Measurements from ENCODE around the gene WNT10A.

The WNT10A gene

DNA sequence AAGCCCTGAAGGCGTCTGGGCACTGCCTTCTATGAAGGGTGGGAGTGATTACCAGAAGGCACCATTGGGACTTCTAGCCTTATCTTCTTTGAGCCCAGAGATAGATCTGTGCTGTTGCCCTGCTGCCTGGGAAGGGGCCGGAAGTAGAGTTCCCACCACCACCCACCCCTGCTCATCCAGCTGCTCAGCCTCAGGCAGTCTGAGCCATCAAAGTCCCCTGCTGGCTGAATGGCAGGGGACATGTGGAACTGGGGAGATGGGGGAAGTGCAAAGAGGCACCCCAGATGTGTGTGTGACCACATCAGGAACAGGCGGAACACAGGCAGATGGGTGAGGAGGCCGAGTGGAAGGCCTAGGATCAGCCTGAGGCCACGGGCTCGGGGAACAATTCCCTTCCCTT is 3.3 kb upstream of the WNT10A start:
- DNase-seq (ENCODE audit: low read depth): no peak

DNA sequence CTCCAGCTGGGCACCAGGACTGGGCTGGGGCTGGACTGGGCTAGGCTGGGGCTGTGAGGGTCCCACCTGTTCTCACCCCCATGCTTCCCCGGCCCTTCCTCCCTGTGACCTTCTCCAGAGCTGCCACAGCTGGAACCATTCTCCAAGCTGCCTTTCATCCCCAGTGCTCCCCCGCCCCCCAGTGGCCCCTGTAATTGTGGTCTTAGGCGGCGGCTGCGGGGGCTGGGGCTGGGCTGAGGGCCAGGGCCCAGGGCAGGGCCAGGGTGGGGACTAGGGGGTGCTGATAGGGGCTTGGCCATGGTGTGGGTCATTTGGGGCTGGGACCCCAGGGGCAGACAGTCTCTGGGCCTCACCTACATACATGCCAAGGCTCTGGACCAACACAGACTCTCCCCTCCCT is 2.8 kb upstream of the WNT10A start:
- DNase-seq (ENCODE audit: low read depth): no peak

DNA sequence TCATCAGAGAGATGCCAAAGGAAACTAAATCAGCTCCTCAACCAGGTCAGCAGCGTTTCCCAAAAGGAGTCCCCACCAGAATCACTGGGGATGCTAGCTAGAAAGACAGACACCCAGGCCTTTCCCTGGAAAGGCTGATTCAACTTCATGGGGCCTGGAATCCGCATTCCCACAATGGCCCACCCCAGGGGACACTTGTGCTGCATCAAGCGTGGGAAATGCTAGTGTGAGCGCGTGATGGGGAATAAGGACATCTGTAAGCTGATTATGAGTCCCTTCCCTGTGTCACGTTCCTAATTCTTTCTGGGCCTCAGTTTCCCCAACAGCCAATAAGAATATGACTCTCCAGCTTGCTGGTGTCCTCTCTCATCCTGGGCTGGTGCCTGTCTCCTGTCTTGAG is 2.2 kb upstream of the WNT10A start:
- DNase-seq (ENCODE audit: low read depth): no peak

GRCh38 chr2:218878926-218879761 is 1.5 kb upstream of the WNT10A start:
- no peak for DNase-seq (ENCODE audit: low read depth)

DNA sequence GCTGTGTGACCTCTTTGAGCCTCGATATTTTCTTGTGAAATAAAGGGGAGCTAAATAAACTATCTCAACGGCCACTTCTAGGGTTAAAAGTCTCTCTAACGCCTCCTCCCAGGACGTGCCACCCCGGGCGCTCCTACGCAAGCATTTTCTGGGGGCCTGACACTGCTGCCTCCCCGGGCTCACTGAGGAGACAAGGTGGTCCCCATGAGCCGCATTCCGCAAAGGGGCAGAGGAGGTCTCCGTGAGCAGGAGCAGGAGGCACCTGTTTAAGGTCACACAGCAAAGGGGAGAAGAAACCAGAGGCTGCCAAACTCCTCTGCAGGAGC is 913 bp upstream of the WNT10A start:
- DNase-seq (ENCODE audit: low read depth): no peak

GRCh38 chr2:218880859-218881594 is 375 bp downstream of the WNT10A start:
- DNase-seq (ENCODE audit: low read depth): no peak

- no peak for DNase-seq (ENCODE audit: low read depth)
Observed at GRCh38 chr2:218881744-218882460, 1.2 kb downstream of the WNT10A start.

DNA sequence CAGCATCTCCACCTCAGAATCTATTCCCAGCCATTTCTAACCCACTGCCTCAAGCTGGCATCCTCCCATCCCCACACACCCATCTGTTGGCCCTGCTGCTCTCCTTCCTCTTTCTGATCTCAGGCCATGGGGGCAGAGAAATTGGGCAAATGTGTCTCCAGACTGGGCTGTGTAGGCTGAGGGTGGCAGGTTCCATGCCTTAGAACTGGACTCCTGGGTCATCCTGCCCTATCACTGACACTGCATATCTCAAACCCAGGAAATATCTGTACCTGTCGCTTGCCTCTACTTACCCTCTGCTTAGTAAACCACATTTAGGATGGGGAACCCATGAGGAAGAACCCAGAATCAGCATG is 1.8 kb downstream of the WNT10A start:
- no peak for DNase-seq (ENCODE audit: low read depth)

GRCh38 chr2:218882866-218883366 is 2.3 kb downstream of the WNT10A start:
- peak; percentile 24 for DNase-seq (ENCODE audit: low read depth)

DNA sequence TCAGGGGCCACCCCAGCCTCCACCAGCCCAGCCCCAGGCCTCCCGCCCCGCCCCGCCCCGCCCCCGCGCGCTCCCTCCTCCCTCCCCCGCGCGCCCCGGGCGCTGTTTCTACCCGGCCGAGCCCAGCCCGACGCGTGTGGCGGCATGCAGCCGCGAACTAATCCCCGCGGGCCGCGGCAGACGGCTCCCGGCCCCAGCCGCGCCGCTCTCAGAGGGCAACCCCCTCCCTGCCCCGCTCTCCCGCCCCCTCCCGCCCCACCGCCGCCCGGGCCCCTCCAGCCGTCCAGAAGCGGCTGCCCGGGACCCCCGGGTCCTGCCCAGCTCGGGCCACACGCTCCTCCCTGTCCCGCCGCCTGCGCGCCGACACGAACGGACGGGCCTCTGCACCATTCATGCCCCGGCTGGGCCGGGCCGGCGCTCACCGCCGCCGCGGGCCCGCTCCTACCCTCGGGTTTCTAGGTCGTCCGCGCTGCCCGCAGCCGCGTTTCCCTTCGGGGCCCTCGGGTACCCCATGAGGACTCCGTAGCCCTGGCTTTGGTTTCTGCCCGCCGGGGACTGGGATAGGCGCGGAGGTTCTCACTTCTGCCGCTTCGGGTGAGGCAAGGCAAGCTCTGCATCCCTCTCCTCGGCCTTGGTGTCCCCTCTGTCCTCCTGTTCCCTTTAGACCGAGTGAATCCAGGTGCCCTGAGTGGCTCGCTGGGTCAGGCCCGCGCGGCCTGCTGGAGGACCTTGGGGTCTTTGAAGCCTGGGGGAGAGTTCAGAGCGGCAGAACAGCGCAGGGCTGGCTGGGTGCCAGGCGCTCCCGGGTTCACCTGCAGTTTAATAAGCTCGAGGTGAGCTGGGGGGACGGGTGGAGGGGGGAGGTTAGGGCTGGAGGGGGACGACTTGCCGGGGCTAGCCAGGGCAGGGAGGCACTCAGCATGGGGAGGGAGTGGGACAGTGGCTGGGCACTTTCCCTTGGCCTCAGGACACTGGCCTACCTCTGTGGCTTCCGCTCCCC is 3.1 kb downstream of the WNT10A start:
- DNase-seq (ENCODE audit: low read depth): peak; percentile 25

GRCh38 chr2:218884519-218884918 is 3.9 kb downstream of the WNT10A start:
- no peak for DNase-seq (ENCODE audit: low read depth)

GRCh38 chr2:218885981-218886947 is 5.6 kb downstream of the WNT10A start:
- no peak for DNase-seq (ENCODE audit: low read depth)

DNA sequence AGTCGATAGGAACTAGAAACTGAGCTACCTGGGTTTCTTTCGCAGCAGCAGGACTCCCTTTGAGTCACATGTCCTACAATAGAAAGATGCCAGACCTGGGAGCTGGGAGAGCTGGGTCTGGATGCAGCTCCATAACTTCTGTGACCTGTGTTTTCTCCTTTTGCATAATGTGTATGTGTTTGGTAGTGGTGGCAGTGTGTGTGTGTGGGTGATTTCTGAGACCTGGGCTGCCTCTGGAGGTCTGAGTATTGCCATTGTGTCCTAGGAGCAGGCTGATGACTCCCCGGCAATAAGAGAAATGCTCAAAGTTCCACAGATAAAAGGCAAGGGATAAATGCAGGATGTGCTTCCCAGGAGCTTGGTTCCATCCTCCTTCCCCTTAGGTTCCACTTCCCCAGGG is 6.4 kb downstream of the WNT10A start:
- DNase-seq (ENCODE audit: low read depth): no peak

GRCh38 chr2:218888341-218888740 is 7.7 kb downstream of the WNT10A start:
- no peak for DNase-seq (ENCODE audit: low read depth)

DNA sequence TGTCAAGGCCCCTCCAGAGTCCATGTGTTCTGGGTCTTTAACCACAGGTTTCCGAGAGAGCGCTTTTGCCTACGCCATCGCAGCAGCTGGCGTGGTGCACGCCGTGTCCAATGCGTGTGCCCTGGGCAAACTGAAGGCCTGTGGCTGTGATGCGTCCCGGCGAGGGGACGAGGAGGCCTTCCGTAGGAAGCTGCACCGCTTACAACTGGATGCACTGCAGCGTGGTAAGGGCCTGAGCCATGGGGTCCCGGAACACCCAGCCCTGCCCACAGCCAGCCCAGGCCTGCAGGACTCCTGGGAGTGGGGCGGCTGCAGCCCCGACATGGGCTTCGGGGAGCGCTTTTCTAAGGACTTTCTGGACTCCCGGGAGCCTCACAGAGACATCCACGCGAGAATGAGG is 9.3 kb downstream of the WNT10A start:
- DNase-seq (ENCODE audit: low read depth): no peak

DNA sequence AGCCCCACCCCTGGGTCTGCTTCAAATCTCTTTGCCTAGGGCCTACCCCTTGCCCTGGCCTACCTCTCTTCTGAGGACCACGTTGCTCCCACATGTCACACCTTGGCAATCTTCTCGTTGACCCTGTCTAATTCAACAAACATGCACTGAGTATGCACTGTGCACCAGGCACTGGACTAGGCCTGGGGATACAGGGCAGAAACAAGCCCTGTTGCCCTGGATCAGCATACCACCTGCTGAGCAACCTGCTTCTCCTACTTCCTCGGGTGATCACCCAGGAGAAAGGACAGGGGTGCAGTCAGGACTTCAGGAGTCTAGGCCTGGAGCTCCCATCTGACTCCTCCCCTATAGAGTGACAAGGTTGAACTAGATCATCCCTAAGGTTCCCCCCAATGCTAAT is 9.7 kb downstream of the WNT10A start:
- no peak for DNase-seq (ENCODE audit: low read depth)

- DNase-seq (ENCODE audit: low read depth): no peak
Observed at GRCh38 chr2:218891275-218892135, 10.9 kb downstream of the WNT10A start.

GRCh38 chr2:218892693-218893348 is 12.2 kb downstream of the WNT10A start:
- peak; percentile 52 for DNase-seq (ENCODE audit: low read depth)

Data from EH (cell line).